Neural progenitor cell (in vitro differentiated cells): ENCODE results near the gene MANSC4. TPM values are rescaled to one million over a fixed set of nuclear protein-coding genes. Genes with fewer than 3 reads are reported as not detected.

Experiments
- DNase-seq: peaks from one replicate; pipeline ENCODE4 v3.0.0-alpha.2; 2016; ENCODE audit warnings: low spot score
- H2AFZ ChIP-seq: fragments of 200-600 bp; sonication (generic); replicated peaks from 2 replicates; pipeline ENCODE4 v1.6.1; 2016; ENCODE audit warnings: antibody characterized with exemption
- H3F3A ChIP-seq: fragments of 200-600 bp; sonication (generic); 2 replicates; pipeline ENCODE4 v1.6.1; 2016; ENCODE audit warnings: antibody characterized with exemption, low read depth
- H3K27ac ChIP-seq: fragments of 200-600 bp; sonication (generic); 2 replicates; pipeline ENCODE4 v1.5.1; 2016; ENCODE audit warnings: mild to moderate bottlenecking
- H3K27me3 ChIP-seq: fragments of 200-600 bp; sonication (generic); 2 replicates; pipeline ENCODE4 v1.6.1; 2016; ENCODE audit warnings: mild to moderate bottlenecking, moderate library complexity
- H3K36me3 ChIP-seq: fragments of 200-600 bp; sonication (generic); 2 replicates; pipeline ENCODE4 v1.5.1; 2016
- H3K4me1 ChIP-seq: fragments of 200-600 bp; sonication (generic); 2 replicates; pipeline ENCODE4 v1.6.1; 2016; ENCODE audit warnings: mixed run types
- H3K4me2 ChIP-seq: fragments of 200-600 bp; sonication (generic); 2 replicates; pipeline ENCODE4 v1.6.1; 2016
- H3K4me3 ChIP-seq: fragments of 200-600 bp; sonication (generic); 2 replicates; pipeline ENCODE4 v1.5.1; 2016
- H3K79me2 ChIP-seq: fragments of 200-600 bp; sonication (generic); 2 replicates; pipeline ENCODE4 v1.6.1; 2016; ENCODE audit warnings: low read depth
- H3K9ac ChIP-seq: fragments of 200-600 bp; sonication (generic); 2 replicates; pipeline ENCODE4 v1.6.1; 2016
- H3K9me3 ChIP-seq: fragments of 200-600 bp; sonication (generic); 2 replicates; pipeline ENCODE4 v1.5.1; 2016; ENCODE audit warnings: low read depth
- H4K20me1 ChIP-seq: fragments of 200-600 bp; sonication (generic); 2 replicates; pipeline ENCODE4 v1.6.1; 2016; ENCODE audit warnings: low read depth
- H3K27ac Mint-ChIP-seq: 3 replicates; pipeline ENCODE4 v1.8.0; 2021; ENCODE audit warnings: mixed read lengths
- H3K27me3 Mint-ChIP-seq: 2 replicates; pipeline ENCODE4 v1.8.0; 2022; ENCODE audit warnings: low read depth, mild to moderate bottlenecking, inconsistent platforms, moderate library complexity, mixed read lengths; ENCODE audit not compliant: insufficient read depth
- H3K36me3 Mint-ChIP-seq: 3 replicates; pipeline ENCODE4 v1.8.0; 2021; ENCODE audit warnings: mixed read lengths
- H3K4me1 Mint-ChIP-seq: 3 replicates; pipeline ENCODE4 v1.8.0; 2021; ENCODE audit warnings: mixed read lengths
- H3K4me3 Mint-ChIP-seq: 3 replicates; pipeline ENCODE4 v1.8.0; 2021; ENCODE audit warnings: mild to moderate bottlenecking, moderate library complexity, mixed read lengths
- H3K9me3 Mint-ChIP-seq: 3 replicates; pipeline ENCODE4 v1.8.0; 2020; ENCODE audit warnings: mixed read lengths
- CTCF ChIP-seq: fragments of 200-600 bp; sonication (generic); IDR thresholded peaks from 2 replicates; pipeline ENCODE4 v1.5.1; 2017; ENCODE audit warnings: antibody characterized with exemption, mild to moderate bottlenecking
- EZH2 ChIP-seq: fragments of 200-600 bp; sonication (generic); IDR thresholded peaks from 2 replicates; pipeline ENCODE4 v1.6.1; 2017; ENCODE audit warnings: antibody characterized with exemption, mild to moderate bottlenecking, moderate library complexity
- EZH2phosphoT487 ChIP-seq: fragments of 200-600 bp; sonication (generic); IDR thresholded peaks from 2 replicates; pipeline ENCODE4 v1.6.1; 2017; ENCODE audit warnings: antibody characterized with exemption
- total RNA-seq: library from RNA; depleted of rRNA; stranded (reverse); fragments of >200 nt; gene quantifications from 2 replicates; pipeline ENCODE4 v1.2.3, GENCODE V29; 2015; ENCODE audit warnings: low replicate concordance

MANSC4 gene
- total RNA-seq, 1 donor from 2014 or later = not detected

- Histone ChIP-seq H3K4me1 (no peaks in the 10 kb centered on the region), H3F3A (no peaks in the 10 kb centered on the region), H3K27ac (no peak overlapping the region), H4K20me1 (no peaks in the 10 kb centered on the region), H3K4me3 (no peak overlapping the region), H3K79me2 (no peaks in the 10 kb centered on the region), H2AFZ (no peak overlapping the region), H3K36me3 (no peaks in the 10 kb centered on the region), H3K9ac (no peak overlapping the region), H3K4me2 (no peak overlapping the region), H3K9me3 (no peaks in the 10 kb centered on the region), H3K27me3 (no peaks in the 10 kb centered on the region)
- Mint-ChIP-seq H3K36me3 (peaks cover 27% of the 10 kb centered on the region), H3K27me3 (no peaks in the 10 kb centered on the region), H3K9me3 (no peaks in the 10 kb centered on the region), H3K4me3 (no peak overlapping the region), H3K27ac (no peak overlapping the region), H3K4me1 (no peaks in the 10 kb centered on the region)
- TF ChIP-seq EZH2 = no peak
- no peak for TF ChIP-seq EZH2phosphoT487
- no peak for TF ChIP-seq CTCF
- no peak for DNase-seq
Observed at GRCh38 chr12:27797301-27798025, 17.4 kb upstream of the MANSC4 start.

GRCh38 chr12:27796128-27796527, 16.1 kb upstream of the MANSC4 start:
- no peak overlapping the region for H3K27ac Mint-ChIP-seq
- H4K20me1 ChIP-seq = no peaks in the 10 kb centered on the region
- TF ChIP-seq EZH2 (no peak), CTCF (no peak), EZH2phosphoT487 (no peak)
- no peak overlapping the region for H3K4me3 Mint-ChIP-seq
- no peak overlapping the region for H3K4me2 ChIP-seq
- H3K4me1 ChIP-seq = no peaks in the 10 kb centered on the region
- no peaks in the 10 kb centered on the region for H3K36me3 ChIP-seq
- no peaks in the 10 kb centered on the region for H3K27me3 ChIP-seq
- H3K9me3 ChIP-seq = no peaks in the 10 kb centered on the region
- H3K27me3 Mint-ChIP-seq = no peaks in the 10 kb centered on the region
- H3K27ac ChIP-seq = no peak overlapping the region
- H3K9ac ChIP-seq = no peak overlapping the region
- H3K4me1 Mint-ChIP-seq = no peaks in the 10 kb centered on the region
- H3K4me3 ChIP-seq = no peak overlapping the region
- H2AFZ ChIP-seq = no peak overlapping the region
- H3K36me3 Mint-ChIP-seq = peaks cover 37% of the 10 kb centered on the region
- H3F3A ChIP-seq = no peaks in the 10 kb centered on the region
- no peak for DNase-seq
- H3K9me3 Mint-ChIP-seq = no peaks in the 10 kb centered on the region
- H3K79me2 ChIP-seq = peaks cover 2% of the 10 kb centered on the region

GRCh38 chr12:27794818-27795584, 15.0 kb upstream of the MANSC4 start:
- Histone ChIP-seq H3K36me3 (no peaks in the 10 kb centered on the region), H3K4me1 (no peaks in the 10 kb centered on the region), H3K27me3 (no peaks in the 10 kb centered on the region), H3K79me2 (peaks cover 10% of the 10 kb centered on the region), H3K9ac (no peak overlapping the region), H4K20me1 (no peaks in the 10 kb centered on the region), H3K4me2 (no peak overlapping the region), H3K27ac (no peak overlapping the region), H3K4me3 (no peak overlapping the region), H2AFZ (no peak overlapping the region), H3K9me3 (no peaks in the 10 kb centered on the region), H3F3A (no peaks in the 10 kb centered on the region)
- H3K27ac Mint-ChIP-seq = no peak overlapping the region
- DNase-seq = no peak
- no peak for TF ChIP-seq EZH2
- no peak for TF ChIP-seq EZH2phosphoT487
- no peak for TF ChIP-seq CTCF
- H3K9me3 Mint-ChIP-seq = no peaks in the 10 kb centered on the region
- H3K36me3 Mint-ChIP-seq = peaks cover 37% of the 10 kb centered on the region
- H3K4me3 Mint-ChIP-seq = no peak overlapping the region
- no peaks in the 10 kb centered on the region for H3K27me3 Mint-ChIP-seq
- H3K4me1 Mint-ChIP-seq = no peaks in the 10 kb centered on the region
